Occipital lobe (tissue), 2 donors: ENCODE data around the gene TEX35. TPM values are rescaled to one million over a fixed set of nuclear protein-coding genes. Genes with fewer than 3 reads are reported as not detected.
"Not testable (repeated sequence)": the region's sequence is repeated elsewhere in the genome, so short reads cannot be mapped to it uniquely, and the experiment has no call there.

ENCODE experiments used
- DNase-seq: peaks from one replicate; lab custom pipeline; 2025; lab: John Stamatoyannopoulos, UW
- total RNA-seq: library from RNA; depleted of rRNA; stranded (reverse); fragments of >200 nt; gene quantifications from one replicate; pipeline ENCODE4 v1.2.3, GENCODE V29; 2014

The TEX35 gene
- total RNA-seq, 1 donor from 2014 or later, result not detected

GRCh38 chr1:178494569-178494971 is 18.3 kb upstream of the TEX35 start:
- no peak for DNase-seq

- DNase-seq, result no peak
Measured at GRCh38 chr1:178495158-178495557, 17.8 kb upstream of the TEX35 start.

GRCh38 chr1:178495741-178496409 is 17.0 kb upstream of the TEX35 start:
- DNase-seq, result no peak

GRCh38 chr1:178496410-178497135 is 16.3 kb upstream of the TEX35 start, which contains the start of gene CLEC20A:
Gene CLEC20A, minus strand, starts transcription at chr1:178496964. Its CDS starts 25 bp downstream, at chr1:178496939.
- no peak for DNase-seq

- DNase-seq, result no peak
Measured at GRCh38 chr1:178497903-178498478, 14.9 kb upstream of the TEX35 start.

- no peak for DNase-seq
Measured at GRCh38 chr1:178498896-178499675, 13.8 kb upstream of the TEX35 start.

- DNase-seq, result no peak
Measured at GRCh38 chr1:178500091-178500770, 12.7 kb upstream of the TEX35 start.

- DNase-seq, result no peak
Measured at GRCh38 chr1:178500936-178501554, 11.9 kb upstream of the TEX35 start.

- no peak for DNase-seq
Measured at GRCh38 chr1:178501705-178502329, 11.1 kb upstream of the TEX35 start.

- DNase-seq, result no peak
Measured at GRCh38 chr1:178502330-178502714, 10.6 kb upstream of the TEX35 start.

- no peak for DNase-seq
Measured at GRCh38 chr1:178502856-178503255, 10.1 kb upstream of the TEX35 start.

GRCh38 chr1:178503316-178503715 is 9.6 kb upstream of the TEX35 start:
- DNase-seq, result not testable (repeated sequence)

GRCh38 chr1:178503849-178504248 is 9.1 kb upstream of the TEX35 start:
- no peak for DNase-seq

- no peak for DNase-seq
Measured at GRCh38 chr1:178504286-178504685, 8.6 kb upstream of the TEX35 start.

- no peak for DNase-seq
Measured at GRCh38 chr1:178506177-178506576, 6.7 kb upstream of the TEX35 start.

GRCh38 chr1:178506669-178507068 is 6.2 kb upstream of the TEX35 start:
- no peak for DNase-seq

GRCh38 chr1:178509414-178510007 is 3.4 kb upstream of the TEX35 start:
- no peak for DNase-seq

GRCh38 chr1:178510155-178510554 is 2.8 kb upstream of the TEX35 start:
- DNase-seq, result no peak

GRCh38 chr1:178513278-178513983 is 522 bp downstream of the TEX35 start:
- no peak for DNase-seq
